Measurements from ENCODE around the gene ROBO1. TPM values are rescaled to one million over a fixed set of nuclear protein-coding genes. Genes with fewer than 3 reads are reported as not detected.
A peak's percentile ranks its signal among the peaks of the same experiment; 100 is the strongest.

ROBO1 gene
- total RNA-seq, 1 experiment from 2014 or later = 7.0 TPM

DNA sequence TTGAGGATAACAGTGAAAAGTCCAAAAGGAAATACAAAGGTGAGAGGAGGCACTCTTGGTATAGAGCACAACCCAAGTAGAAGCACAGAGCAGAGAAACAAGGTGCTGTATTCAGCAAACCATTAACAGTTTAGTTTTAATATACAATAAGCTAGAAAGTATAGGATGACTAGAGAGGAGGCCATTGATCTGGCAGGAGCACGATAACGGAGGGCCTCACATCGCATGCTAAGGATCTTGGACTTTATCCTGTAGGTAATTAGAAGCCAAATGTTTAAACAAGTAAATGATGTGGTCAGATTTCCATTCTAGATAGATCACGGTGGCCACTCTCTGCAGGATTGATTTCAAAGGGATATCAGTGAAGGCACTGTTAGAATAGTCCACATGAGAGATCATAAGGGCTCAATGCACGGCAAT lies 935.0 kb downstream of the ROBO1 start:
- no peaks in the 10 kb centered on the region for H3K27me3 ChIP-seq
- DNase-seq = no peak
- H3K9me3 ChIP-seq = no peaks in the 10 kb centered on the region
- no peak overlapping the region for H3K4me3 ChIP-seq
- H3K36me3 ChIP-seq = no peaks in the 10 kb centered on the region

DNA sequence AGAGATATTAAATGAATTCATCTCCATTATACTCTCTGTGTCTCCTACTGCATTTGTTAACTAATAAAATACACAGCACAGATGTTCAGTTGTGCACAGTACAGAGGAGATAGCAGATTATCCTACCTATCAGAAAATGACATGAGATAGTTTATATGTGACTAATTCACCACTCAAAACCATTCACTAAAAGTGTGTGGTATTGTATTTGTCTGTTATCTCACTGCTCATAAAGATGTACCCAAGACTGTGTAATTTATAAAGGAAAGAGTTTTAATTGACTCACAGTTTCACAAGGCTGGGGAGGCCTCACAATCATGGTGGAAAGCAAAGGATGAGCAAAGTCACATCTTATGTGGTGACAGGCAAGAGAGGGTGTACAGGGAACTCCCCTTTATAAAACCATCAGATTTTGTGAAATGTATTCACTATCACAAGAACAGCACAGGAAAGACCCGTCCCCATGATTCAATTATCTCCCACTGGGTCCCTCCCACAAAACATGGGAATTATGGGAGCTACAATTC lies 936.3 kb downstream of the ROBO1 start:
- no peak for DNase-seq
- H3K27me3 ChIP-seq = no peaks in the 10 kb centered on the region
- no peaks in the 10 kb centered on the region for H3K9me3 ChIP-seq
- no peaks in the 10 kb centered on the region for H3K36me3 ChIP-seq
- no peak overlapping the region for H3K4me3 ChIP-seq

DNA sequence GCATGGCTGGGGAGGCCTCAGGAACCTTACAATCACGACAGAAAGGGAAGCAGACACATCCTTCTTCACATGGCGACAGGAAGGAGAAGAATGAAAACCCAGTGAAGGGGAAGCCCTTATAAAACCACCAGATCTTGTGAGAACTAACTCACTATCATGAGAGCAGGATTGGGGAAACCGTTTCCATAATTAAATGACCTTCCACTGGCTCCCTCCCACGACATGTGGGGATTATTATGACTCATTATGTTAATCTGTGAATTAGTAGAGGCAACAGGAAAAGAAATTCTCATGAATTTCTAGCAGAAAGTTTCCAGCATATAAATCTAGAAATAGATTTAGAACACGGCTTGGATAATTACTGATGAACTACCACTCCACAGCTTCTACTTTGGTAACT lies 937.3 kb downstream of the ROBO1 start:
- DNase-seq = no peak
- Histone ChIP-seq H3K9me3 (no peaks in the 10 kb centered on the region), H3K36me3 (no peaks in the 10 kb centered on the region), H3K4me3 (no peak overlapping the region), H3K27me3 (no peaks in the 10 kb centered on the region)

DNA sequence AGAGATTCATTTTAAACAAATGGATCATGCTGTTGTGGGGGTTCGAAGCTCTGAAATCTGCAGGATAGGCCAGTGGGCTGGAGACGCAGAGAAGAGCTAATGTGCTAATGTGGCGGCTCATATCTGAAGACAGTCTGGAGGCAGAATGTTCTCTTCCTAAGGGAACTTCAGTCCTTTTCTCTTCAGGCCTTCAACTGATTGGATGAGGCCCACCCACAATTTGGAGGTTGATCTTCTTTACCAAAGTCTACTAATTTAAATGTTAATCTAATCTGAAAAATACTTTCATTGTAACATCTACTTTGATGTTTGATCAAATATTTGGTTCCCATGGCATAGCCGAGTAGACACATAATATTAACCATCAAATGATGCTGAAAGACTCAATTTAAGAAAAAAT lies 940.2 kb downstream of the ROBO1 start:
- Histone ChIP-seq H3K36me3 (no peaks in the 10 kb centered on the region), H3K4me3 (no peak overlapping the region), H3K9me3 (no peaks in the 10 kb centered on the region), H3K27me3 (no peaks in the 10 kb centered on the region)
- no peak for DNase-seq

DNA sequence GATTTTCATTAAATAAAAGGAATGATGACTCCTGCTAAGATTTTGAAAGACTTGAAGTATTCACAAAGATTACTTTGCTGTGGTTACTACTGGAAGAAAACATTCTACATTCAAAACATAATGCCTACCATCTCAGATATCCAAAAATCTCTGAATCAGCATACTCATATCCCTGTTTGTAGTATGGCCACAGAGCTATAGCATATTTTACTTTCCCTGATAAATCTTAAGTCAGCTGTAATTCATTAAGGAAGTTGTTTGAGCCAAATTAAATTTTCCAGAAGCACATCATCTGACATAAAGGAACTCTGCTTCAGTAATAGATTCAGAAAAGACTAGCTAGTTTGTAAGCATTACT lies 942.0 kb downstream of the ROBO1 start:
- H3K4me3 ChIP-seq = no peak overlapping the region
- H3K27me3 ChIP-seq = no peaks in the 10 kb centered on the region
- no peak for DNase-seq
- no peaks in the 10 kb centered on the region for H3K36me3 ChIP-seq
- H3K9me3 ChIP-seq = no peaks in the 10 kb centered on the region

DNA sequence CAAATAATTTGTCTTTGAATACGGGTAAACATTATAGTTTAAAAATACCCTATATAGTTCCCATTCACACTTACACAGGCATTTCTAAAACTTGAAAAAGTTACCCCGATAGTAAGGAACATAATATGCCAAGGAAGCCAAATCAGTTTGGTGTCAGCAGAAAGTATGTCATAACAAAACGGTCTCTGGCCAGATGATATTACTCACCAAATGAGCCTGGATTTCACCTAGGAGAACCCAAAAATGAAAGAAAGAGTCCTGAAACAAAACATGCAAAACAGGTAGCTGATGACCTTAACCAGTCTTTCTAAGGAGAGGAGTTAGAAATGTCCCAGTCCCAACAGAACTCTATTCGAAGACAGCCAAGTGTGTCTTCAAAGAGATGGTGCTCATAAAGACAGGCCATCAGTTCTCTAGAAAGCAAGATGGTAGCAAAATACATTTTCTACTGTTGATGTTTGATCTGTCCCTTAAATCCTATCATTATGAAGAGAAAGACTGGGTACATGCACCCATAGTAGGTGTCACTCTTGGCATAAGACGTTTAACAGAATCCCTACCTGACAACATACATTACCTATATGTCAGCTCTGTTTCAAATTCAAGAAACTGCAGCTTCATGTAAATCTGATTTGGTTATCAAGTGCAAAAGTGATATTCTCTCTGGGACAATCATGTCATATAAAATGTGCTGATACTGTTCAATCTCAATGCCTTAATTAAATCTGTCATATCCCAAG lies 942.5 kb downstream of the ROBO1 start:
- Histone ChIP-seq H3K27me3 (no peaks in the 10 kb centered on the region), H3K9me3 (no peaks in the 10 kb centered on the region), H3K4me3 (no peak overlapping the region), H3K36me3 (no peaks in the 10 kb centered on the region)
- no peak for DNase-seq

DNA sequence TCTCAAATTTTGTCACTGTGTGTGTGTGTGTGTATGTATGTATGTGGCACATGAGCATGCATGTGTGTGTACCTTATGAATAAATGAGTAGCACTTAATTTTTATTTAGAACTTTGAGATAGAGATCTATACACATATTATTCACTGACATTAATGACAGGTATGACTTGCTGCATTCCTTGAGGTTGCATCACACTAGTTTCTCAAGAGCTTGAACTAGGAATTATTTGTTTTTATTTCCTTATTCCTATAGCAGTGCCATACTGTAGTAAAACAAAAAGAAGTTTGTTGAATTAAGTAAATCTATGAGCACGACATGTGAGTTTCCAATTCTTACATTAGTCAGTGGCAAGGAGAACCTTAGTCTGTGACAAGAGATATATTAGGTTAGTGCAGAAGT lies 943.9 kb downstream of the ROBO1 start:
- no peaks in the 10 kb centered on the region for H3K9me3 ChIP-seq
- H3K36me3 ChIP-seq = no peaks in the 10 kb centered on the region
- no peaks in the 10 kb centered on the region for H3K27me3 ChIP-seq
- DNase-seq = no peak
- H3K4me3 ChIP-seq = no peak overlapping the region

DNA sequence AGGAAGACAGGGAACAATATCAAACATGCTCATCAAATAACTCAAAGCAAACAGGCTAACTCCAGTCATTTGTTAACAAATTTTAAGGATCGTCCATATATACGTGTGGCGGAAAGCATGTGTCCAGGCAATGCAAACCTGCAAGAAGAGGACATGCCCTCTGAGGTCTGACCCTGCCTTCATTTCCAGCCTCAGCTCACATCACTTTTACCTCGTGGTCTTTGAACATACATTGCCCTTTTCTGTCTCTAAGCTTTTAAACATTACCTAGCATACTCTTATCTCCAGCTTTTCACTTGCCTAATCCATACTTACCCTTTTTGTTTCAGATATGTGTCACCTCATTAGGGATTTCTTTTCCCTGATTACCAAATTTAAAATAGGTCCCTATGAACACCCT lies 944.4 kb downstream of the ROBO1 start:
- Histone ChIP-seq H3K27me3 (no peaks in the 10 kb centered on the region), H3K4me3 (no peak overlapping the region), H3K9me3 (no peaks in the 10 kb centered on the region), H3K36me3 (no peaks in the 10 kb centered on the region)
- no peak for DNase-seq

DNA sequence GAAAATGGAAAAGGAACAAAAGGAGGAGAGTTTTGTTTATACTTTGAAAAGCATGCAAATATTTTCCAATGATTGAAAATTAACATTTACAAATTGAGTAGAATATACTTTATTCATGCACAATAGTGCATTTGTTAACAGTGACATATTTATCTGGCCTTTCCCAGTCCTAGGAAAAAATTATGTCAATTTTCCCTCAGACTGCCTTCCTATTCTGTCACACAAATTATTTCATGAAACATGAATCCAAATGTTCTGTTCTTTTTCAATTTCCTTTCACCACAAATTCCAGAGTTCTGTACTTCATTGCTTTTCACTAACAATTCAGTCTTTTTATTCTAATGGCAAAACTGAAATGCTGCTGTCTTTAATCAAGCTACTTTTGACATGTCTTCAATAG lies 945.1 kb downstream of the ROBO1 start:
- H3K27me3 ChIP-seq = no peaks in the 10 kb centered on the region

DNA sequence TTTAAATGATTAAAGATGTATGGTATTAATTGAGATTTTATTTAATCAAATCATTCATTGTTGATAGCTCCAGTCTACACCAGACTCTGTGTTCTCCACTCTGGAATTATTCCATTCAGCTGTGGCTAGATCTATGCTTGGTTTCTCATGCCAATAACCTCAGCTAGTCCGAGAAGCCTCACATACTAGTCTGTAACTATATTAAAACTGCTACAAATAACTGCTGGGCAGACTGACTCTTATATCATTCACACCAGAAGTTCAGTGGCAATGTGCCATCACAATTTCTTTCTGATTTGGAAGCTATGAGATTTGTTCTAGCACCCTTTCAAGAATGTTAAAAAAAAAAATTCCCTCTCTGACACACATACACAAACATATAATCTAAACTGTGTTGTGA lies 947.3 kb downstream of the ROBO1 start:
- Histone ChIP-seq H3K27me3 (no peaks in the 10 kb centered on the region), H3K36me3 (no peaks in the 10 kb centered on the region), H3K9me3 (no peaks in the 10 kb centered on the region), H3K4me3 (no peak overlapping the region)
- no peak for DNase-seq

More for the DNA sequence above, 945.1 kb downstream of the ROBO1 start:
- Histone ChIP-seq H3K9me3 (no peaks in the 10 kb centered on the region), H3K36me3 (no peaks in the 10 kb centered on the region), H3K4me3 (no peak overlapping the region)
- DNase-seq = no peak

DNA sequence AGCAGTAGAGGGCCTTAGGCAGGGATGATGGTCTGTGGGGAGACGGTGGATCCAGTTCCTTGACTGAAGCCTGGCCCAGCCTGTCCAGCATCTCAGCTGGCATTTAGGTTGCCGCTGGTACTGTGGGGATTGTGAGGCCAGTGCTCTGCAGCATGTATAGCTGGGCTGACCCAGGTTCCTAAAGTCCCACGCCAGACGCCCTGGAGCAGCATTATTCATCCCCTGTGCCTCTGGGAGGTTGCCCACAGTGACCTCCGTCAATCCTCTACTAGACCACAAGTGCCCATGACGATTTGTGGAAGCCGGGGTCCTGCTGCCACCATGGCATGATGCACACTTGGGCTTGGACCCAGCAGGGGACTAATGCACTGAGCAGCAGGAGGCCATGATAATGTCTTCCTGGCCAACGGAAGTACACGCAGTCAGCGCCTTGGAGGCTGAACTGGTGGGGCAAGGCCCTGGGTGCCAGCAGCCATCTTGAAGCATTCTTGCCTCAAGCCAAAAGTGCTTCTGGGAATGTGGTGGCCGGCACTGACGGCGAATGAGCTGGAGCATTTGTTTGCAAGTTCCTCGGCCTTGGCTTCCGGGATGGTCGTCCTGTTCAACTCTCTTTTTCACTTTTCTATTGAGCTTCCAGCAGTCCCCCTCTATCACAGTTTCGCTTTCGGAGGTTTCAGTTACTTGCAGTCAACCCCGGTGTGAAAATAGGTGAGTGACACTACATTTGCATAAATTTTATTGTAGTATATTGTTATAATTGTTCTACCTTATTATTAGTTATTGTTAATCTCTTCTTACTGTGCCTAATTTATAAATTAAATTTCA lies 949.4 kb downstream of the ROBO1 start:
- Histone ChIP-seq H3K4me3 (no peak overlapping the region), H3K27me3 (no peaks in the 10 kb centered on the region), H3K9me3 (no peaks in the 10 kb centered on the region), H3K36me3 (no peaks in the 10 kb centered on the region)
- peak; percentile 0 for DNase-seq

DNA sequence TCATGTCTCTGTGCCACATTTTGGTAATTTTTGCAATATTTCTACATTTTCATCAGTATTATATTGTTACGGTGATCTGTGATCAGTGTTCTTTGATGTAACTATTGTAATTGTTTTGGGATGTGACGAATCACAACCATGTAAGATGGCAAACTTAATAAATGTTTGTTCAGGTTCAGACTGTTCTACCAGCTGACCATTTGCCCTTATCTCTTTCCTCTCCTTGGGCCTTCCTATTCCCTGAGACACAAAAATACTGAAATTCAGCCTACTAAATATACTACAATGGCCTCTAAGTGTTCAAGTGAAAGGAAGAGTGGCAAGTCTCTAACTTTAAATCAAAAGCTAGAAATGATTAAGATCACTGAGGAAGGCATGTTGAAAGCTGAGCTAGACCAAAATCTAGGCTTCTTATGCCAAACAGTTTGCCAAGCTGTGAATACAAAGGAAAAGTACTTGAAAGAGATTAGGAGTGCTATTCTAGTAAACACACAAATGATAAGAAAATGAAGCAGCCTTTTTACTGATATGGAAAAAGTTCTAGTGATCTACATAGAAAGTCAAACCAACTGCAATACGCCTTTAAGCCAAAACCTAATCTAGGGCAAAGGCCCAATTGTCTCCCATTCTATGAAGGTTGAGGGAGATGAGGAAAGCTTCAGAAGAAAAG lies 952.8 kb downstream of the ROBO1 start:
- Histone ChIP-seq H3K36me3 (no peaks in the 10 kb centered on the region), H3K9me3 (no peaks in the 10 kb centered on the region), H3K4me3 (no peak overlapping the region), H3K27me3 (no peaks in the 10 kb centered on the region)
- no peak for DNase-seq

DNA sequence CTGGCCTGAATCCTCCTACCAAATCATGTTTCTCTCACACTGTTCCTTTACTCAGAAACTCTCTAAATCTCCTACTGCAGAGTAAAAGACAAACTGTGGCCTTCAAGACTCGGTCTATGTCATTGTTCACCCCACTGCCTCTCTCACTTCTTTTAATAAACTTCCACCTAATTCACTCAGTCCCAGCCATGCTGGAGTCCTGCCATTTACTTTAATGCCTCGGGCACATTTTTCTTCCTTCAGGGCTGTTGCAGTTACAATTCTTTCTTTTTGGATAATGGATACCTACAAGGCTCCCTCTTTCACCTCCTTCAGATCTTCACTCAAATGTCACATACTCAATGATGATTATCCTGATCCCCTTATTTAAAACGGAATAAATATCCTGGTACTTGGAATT lies 955.6 kb downstream of the ROBO1 start:
- Histone ChIP-seq H3K36me3 (no peaks in the 10 kb centered on the region), H3K4me3 (no peak overlapping the region), H3K27me3 (no peaks in the 10 kb centered on the region), H3K9me3 (no peaks in the 10 kb centered on the region)
- DNase-seq = no peak

DNA sequence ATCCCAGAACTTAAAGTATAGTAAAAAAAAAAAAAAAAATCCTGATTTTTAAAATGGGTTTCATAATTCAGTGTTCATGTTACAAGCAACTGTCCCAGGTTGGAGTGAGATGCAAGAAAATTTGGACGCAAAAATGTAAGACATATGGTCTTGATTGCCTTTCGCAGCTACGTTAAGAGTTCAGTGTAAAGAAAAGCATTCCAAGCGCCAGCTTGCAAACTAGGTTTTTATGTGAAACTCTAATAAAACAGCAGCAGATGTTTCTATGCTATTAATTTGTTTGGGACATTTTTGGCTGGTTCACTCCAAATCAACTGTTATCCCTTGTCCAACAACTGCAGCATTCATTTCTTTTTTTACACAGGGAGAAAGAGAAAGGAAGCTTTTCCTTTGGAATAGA lies 957.8 kb downstream of the ROBO1 start:
- Histone ChIP-seq H3K36me3 (no peaks in the 10 kb centered on the region), H3K4me3 (no peak overlapping the region), H3K27me3 (no peaks in the 10 kb centered on the region), H3K9me3 (no peaks in the 10 kb centered on the region)
- no peak for DNase-seq

DNA sequence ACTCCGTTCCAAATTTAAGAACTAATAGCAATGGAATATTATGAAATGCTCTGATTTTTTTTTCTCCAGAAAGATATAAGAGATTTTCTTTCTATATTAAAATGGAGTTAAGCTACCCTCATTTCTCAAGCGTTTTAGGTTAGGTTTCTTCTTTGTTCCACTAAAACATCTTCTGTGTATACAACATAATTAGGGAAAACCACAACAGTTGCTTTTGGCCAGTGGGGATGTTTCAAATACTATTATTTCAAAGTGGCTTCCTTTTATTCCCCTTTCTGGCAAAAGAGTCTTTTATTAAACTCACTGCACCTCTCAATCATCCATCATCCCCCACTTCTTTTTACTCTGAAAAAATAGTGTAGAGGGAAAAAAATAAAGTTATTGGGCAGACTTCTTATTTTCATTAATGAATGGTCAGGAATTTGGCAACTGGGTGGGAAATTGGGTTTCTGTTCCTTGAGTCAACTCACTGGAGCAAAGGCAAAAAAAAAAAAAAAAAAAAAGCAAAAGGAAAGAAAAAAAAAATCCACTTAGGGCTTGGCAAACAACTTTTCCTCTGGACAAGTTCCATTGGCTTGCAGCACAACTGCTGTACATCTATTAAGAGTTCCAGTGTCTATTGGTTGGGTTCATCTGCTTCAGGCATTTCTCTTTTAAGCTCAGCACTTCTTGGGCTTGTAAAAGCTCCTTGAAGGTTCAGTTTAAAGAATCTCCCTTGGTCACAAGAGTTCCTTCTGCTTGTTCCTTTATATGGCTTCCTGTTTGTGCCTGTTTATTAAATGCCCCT lies 963.4 kb downstream of the ROBO1 start:
- Histone ChIP-seq H3K4me3 (no peak overlapping the region), H3K9me3 (no peaks in the 10 kb centered on the region), H3K27me3 (no peaks in the 10 kb centered on the region), H3K36me3 (no peaks in the 10 kb centered on the region)
- DNase-seq = peak; percentile 1

DNA sequence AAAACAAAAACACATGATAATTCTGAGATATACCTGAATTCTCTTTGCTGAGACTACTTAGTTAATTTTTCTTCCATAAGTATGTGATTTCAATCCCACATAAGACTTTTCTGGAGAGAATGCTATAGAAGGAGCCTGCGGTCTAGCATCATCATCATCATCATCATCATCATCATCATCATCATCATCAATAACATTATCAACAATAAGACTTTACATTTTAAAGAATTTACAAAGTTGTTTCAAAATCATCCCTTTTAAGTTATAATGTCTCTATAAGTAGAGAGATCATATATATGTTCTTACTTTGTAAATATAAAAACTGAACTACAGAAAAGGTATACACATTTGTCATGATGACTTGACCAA lies 965.3 kb downstream of the ROBO1 start:
- H3K36me3 ChIP-seq = no peaks in the 10 kb centered on the region
- H3K4me3 ChIP-seq = no peak overlapping the region
- H3K27me3 ChIP-seq = no peaks in the 10 kb centered on the region
- no peaks in the 10 kb centered on the region for H3K9me3 ChIP-seq
- no peak for DNase-seq

Data from MG63 (cell line).